Tibial nerve (tissue), 4 donors: ENCODE results near the gene CDKL4.

Experiments
- CTCF ChIP-seq, 5 experiments: fragments of 200-600 bp in 3 of 5; fragments of 450-650 bp in 2 of 5; sonication (generic) in 3 of 5; IDR thresholded peaks; one replicate each; pipeline ENCODE4 v1.5.1; 2016 to 2019; ENCODE audit warnings: antibody characterized with exemption in 5 of 5, mild to moderate bottlenecking in 3 of 5, moderate library complexity in 2 of 5
- EP300 ChIP-seq, 2 donors: sonication (generic); formaldehyde crosslinking; IDR thresholded peaks; one replicate each; pipeline ENCODE4 v1.6.1; 2017; ENCODE audit warnings: antibody characterized with exemption in 2 of 2, mild to moderate bottlenecking in 1 of 2

- no peak for TF ChIP-seq CTCF (IDR thresholded peaks at IDR 0.05)
- no peak for TF ChIP-seq EP300 (IDR thresholded peaks at IDR 0.05)
Measured at GRCh38 chr2:39223909-39224308, 19.9 kb downstream of the CDKL4 start.
